ENCODE data around the gene SACS.

The SACS gene

DNA sequence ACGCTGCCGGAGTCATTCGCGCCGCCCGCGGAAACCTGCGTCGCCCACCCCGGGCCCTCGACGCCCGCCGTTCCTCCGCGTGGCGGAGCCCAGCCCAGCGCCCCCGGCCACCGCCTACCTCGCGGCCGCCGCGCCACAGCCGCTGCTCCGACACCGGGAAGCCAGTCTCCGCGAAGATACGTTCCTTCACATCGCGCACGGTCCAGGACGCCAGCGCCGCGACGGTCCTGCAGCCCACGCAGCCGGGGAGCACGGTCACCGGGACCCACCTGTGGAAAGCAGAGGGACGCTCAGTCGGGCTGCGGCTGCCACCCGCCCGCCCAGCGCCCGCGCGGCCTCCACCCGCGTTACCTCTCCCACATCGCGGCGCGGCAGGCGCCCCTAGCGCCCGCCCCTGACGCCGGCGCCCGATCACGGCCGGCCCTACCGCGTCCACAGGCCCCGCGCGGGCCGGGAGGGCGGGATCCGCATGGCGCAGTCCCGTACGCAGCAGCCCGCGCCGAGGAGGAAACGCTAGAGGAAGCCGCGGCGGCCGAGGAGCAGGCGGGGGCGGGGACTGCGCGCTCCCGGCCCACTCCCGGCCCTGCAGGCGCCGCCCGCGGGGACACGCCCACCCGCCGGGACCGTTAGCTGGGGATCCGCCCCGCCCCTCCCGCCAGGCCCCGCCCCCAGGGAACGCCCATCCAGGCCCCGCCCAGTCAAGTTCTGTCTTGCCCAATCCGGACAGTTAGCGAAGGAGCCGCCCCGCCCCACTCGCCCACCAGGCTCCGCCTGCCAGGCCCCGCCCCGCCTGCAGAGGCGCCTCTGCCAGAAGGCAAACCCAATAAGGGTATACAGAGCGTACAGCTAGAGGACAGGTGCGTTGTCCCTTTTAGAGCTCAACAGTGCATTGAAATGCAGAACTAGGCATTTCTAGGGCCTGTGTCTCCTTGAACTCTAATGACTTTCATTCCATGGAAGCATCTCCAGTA is 58.2 kb downstream of the SACS start:
- Histone ChIP-seq H3K4me3 (ENCODE audit: low read depth, low read length) (peak overlapping the region; percentile 53), H3K36me3 (ENCODE audit: control insufficient read depth, insufficient read depth, low read length) (no peaks in the 10 kb centered on the region), H3K79me2 (peaks cover 10% of the 10 kb centered on the region), H3K9ac (no peak overlapping the region), H3K4me1 (no peaks in the 10 kb centered on the region), H2AFZ (peak overlapping the region; percentile 56), H3K4me2 (ENCODE audit: low read length) (peak overlapping the region; percentile 68), H3K27me3 (ENCODE audit: control insufficient read depth, insufficient read depth, low read length) (no peaks in the 10 kb centered on the region), H3K27ac (peak overlapping the region; percentile 56), H3K9me3 (ENCODE audit: control insufficient read depth, low read length) (no peaks in the 10 kb centered on the region)
- TF ChIP-seq, protein P1, sequence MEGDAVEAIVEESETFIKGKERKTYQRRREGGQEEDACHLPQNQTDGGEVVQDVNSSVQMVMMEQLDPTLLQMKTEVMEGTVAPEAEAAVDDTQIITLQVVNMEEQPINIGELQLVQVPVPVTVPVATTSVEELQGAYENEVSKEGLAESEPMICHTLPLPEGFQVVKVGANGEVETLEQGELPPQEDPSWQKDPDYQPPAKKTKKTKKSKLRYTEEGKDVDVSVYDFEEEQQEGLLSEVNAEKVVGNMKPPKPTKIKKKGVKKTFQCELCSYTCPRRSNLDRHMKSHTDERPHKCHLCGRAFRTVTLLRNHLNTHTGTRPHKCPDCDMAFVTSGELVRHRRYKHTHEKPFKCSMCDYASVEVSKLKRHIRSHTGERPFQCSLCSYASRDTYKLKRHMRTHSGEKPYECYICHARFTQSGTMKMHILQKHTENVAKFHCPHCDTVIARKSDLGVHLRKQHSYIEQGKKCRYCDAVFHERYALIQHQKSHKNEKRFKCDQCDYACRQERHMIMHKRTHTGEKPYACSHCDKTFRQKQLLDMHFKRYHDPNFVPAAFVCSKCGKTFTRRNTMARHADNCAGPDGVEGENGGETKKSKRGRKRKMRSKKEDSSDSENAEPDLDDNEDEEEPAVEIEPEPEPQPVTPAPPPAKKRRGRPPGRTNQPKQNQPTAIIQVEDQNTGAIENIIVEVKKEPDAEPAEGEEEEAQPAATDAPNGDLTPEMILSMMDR (IDR thresholded peaks at IDR 0.05) = no peak

DNA sequence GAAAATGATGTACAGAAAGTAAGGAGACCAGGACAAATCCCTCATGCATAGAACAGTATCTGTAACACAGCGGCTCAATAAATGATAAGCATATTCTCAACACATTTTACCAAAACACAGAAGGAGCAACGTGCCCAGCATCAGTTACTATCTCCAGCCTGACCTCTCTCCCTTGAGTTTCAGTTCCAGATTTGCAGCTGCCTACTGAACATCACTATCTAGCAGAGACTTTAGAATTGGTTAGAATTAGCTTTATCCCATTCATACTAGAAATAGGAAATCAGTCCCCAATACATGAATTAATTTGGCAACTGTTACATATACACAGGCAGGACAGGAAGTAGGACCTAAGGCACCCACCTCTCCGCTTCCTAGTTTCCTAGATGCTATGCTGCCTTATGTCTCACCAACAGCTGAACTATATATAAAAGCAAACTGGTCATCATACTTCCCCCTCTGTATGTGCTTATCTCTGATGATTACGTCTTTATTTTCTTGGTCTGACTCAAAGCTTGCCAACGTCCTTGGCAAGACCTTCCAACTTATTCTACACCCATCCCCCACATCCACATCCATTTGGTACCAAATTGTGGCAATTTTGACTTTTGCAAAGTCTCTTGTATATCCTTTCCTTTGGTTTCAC is 61.1 kb downstream of the SACS start:
- H3K27me3 ChIP-seq (ENCODE audit: control insufficient read depth, insufficient read depth, low read length) = no peaks in the 10 kb centered on the region
- no peak overlapping the region for H2AFZ ChIP-seq
- H3K79me2 ChIP-seq = peaks cover 10% of the 10 kb centered on the region
- no peak overlapping the region for H3K4me3 ChIP-seq (ENCODE audit: low read depth, low read length)
- no peak overlapping the region for H3K9ac ChIP-seq
- TF ChIP-seq, protein P1 (IDR thresholded peaks at IDR 0.05) = no peak
- no peak overlapping the region for H3K4me2 ChIP-seq (ENCODE audit: low read length)
- no peaks in the 10 kb centered on the region for H3K9me3 ChIP-seq (ENCODE audit: control insufficient read depth, low read length)
- no peaks in the 10 kb centered on the region for H3K36me3 ChIP-seq (ENCODE audit: control insufficient read depth, insufficient read depth, low read length)
- no peaks in the 10 kb centered on the region for H3K4me1 ChIP-seq
- no peak overlapping the region for H3K27ac ChIP-seq

- Histone ChIP-seq H3K79me2 (peaks cover 7% of the 10 kb centered on the region), H3K27me3 (ENCODE audit: control insufficient read depth, insufficient read depth, low read length) (no peaks in the 10 kb centered on the region), H3K9ac (no peak overlapping the region), H3K4me2 (ENCODE audit: low read length) (no peak overlapping the region), H3K4me3 (ENCODE audit: low read depth, low read length) (no peak overlapping the region), H3K27ac (no peak overlapping the region), H3K36me3 (ENCODE audit: control insufficient read depth, insufficient read depth, low read length) (no peaks in the 10 kb centered on the region), H2AFZ (no peak overlapping the region), H3K9me3 (ENCODE audit: control insufficient read depth, low read length) (no peaks in the 10 kb centered on the region), H3K4me1 (no peaks in the 10 kb centered on the region)
- TF ChIP-seq, protein P1 (IDR thresholded peaks at IDR 0.05) = no peak
Observed at GRCh38 chr13:23367907-23368306, 65.6 kb downstream of the SACS start.

DNA sequence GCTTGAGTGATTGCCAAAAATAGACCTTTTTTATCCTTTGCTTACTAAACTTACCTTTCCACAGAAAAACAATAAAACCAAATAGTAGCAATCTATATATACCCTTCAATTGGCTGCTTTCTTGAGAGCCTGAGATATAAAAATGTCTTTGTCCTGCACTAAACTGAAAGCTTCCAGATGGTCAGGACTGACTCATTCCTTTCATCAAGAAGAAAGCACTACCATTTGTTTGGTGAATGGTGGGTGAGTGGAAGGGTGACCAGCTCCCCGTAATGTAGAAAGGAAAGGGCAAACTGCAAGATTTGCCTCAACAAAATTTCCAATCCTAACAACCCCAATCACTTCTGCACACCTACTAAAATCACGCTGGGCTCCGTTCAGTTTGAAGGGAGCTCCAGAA is 67.8 kb downstream of the SACS start:
- TF ChIP-seq, protein P1 (IDR thresholded peaks at IDR 0.05) = no peak
- Histone ChIP-seq H3K9ac (no peak overlapping the region), H3K4me3 (ENCODE audit: low read depth, low read length) (no peak overlapping the region), H3K36me3 (ENCODE audit: control insufficient read depth, insufficient read depth, low read length) (no peaks in the 10 kb centered on the region), H3K9me3 (ENCODE audit: control insufficient read depth, low read length) (no peaks in the 10 kb centered on the region), H3K4me1 (no peaks in the 10 kb centered on the region), H3K27ac (no peak overlapping the region), H3K4me2 (ENCODE audit: low read length) (no peak overlapping the region), H3K79me2 (peaks cover 2% of the 10 kb centered on the region), H3K27me3 (ENCODE audit: control insufficient read depth, insufficient read depth, low read length) (no peaks in the 10 kb centered on the region), H2AFZ (no peak overlapping the region)

Data from parathyroid adenoma (tissue), 2 donors.